DND-41 (cell line): ENCODE data around the gene JAZF1.
A peak's percentile ranks its signal among the peaks of the same experiment; 100 is the strongest.

Experiments used
- ATAC-seq: fragments of 200-7000 bp; cut with Tn5 transposase; 3 replicates; pipeline ENCODE4 v1.9.1; 2021; ENCODE audit warnings: low read depth; ENCODE audit not compliant: insufficient read depth
- DNase-seq: peaks from one replicate; pipeline ENCODE4 v3.0.0-alpha.2; 2020
- H2AFZ ChIP-seq: 2 replicates; pipeline ENCODE4 v1.6.0; 2012; ENCODE audit warnings: low read depth, low read length
- H3K27ac ChIP-seq: 2 replicates; pipeline ENCODE4 v1.5.1; 2012; ENCODE audit warnings: low read length, inconsistent platforms
- H3K27me3 ChIP-seq: fragments of 200-600 bp; sonication (generic); 2 replicates; pipeline ENCODE4 v1.6.0; 2012; ENCODE audit warnings: low read length, mild to moderate bottlenecking, inconsistent platforms; ENCODE audit not compliant: insufficient read depth, poor library complexity
- H3K36me3 ChIP-seq: 2 replicates; pipeline ENCODE4 v1.5.1; 2012; ENCODE audit warnings: low read length, inconsistent platforms; ENCODE audit not compliant: insufficient read depth
- H3K4me1 ChIP-seq: 2 replicates; pipeline ENCODE4 v1.5.1; 2012; ENCODE audit warnings: mild to moderate bottlenecking, low read length; ENCODE audit not compliant: insufficient read depth
- H3K4me2 ChIP-seq: 2 replicates; pipeline ENCODE4 v1.6.0; 2012; ENCODE audit warnings: mild to moderate bottlenecking, moderate library complexity, low read length, inconsistent platforms; ENCODE audit not compliant: insufficient read depth
- H3K4me3 ChIP-seq, 2 experiments: fragments of 200-600 bp in 1 of 2; shearing (Covaris generic) in 1 of 2; 2 replicates each; pipeline ENCODE4 v1.5.1; 2012 to 2016; ENCODE audit warnings: inconsistent platforms in 2 of 2, low read length in 2 of 2, mild to moderate bottlenecking in 2 of 2, low read depth in 1 of 2, moderate library complexity in 1 of 2
- H3K79me2 ChIP-seq: 2 replicates; pipeline ENCODE4 v1.6.0; 2012; ENCODE audit warnings: low read length, inconsistent platforms; ENCODE audit not compliant: insufficient read depth
- H3K9ac ChIP-seq: 2 replicates; pipeline ENCODE4 v1.6.0; 2012; ENCODE audit warnings: low read depth, mild to moderate bottlenecking, inconsistent platforms, low read length, moderate library complexity
- H3K9me3 ChIP-seq: 2 replicates; pipeline ENCODE4 v1.5.1; 2012; ENCODE audit warnings: low read length, moderate library complexity, mild to moderate bottlenecking, inconsistent platforms; ENCODE audit not compliant: insufficient read depth, severe bottlenecking
- H4K20me1 ChIP-seq: 2 replicates; pipeline ENCODE4 v1.6.0; 2012; ENCODE audit warnings: low read length; ENCODE audit not compliant: insufficient read depth
- CTCF ChIP-seq: IDR thresholded peaks from 2 replicates; pipeline ENCODE4 v1.5.1; 2012; ENCODE audit warnings: borderline replicate concordance, low read length, moderate library complexity, mild to moderate bottlenecking; ENCODE audit not compliant: poor library complexity, severe bottlenecking; ENCODE audit errors: extremely low read depth
- EZH2 ChIP-seq: IDR thresholded peaks from 3 replicates; pipeline ENCODE4 v1.6.1; 2012; ENCODE audit warnings: borderline replicate concordance, low read depth, mild to moderate bottlenecking, moderate library complexity, low read length, inconsistent platforms; ENCODE audit not compliant: severe bottlenecking

Gene JAZF1

DNA sequence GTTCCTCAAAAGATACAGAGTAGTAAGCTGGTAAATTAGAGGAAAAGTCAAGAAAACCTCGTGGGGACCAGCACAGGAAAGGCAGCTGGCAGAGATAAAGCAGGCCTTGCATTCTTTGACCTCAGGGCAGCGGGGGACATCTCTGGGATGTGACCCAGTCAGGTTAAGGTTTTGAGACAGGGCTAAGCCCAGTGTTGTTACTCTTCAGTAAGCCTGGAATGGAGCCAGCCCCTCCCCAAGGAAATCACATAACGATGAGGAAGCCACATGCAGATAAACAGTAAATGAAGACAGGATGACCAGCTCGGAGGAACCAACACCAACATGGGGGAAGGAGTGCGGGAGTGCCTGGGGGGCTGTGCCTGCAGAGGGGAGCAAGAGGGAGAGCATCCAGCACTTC is 99.6 kb downstream of the JAZF1 start:
- no peak overlapping the region for H3K4me3 ChIP-seq
- TF ChIP-seq CTCF, result no peak
- TF ChIP-seq EZH2, result no peak
- ATAC-seq, result no peak
- no peaks in the 10 kb centered on the region for H3K27me3 ChIP-seq
- H3K27ac ChIP-seq, result no peak overlapping the region
- no peaks in the 10 kb centered on the region for H3K9me3 ChIP-seq
- H3K4me1 ChIP-seq, result no peaks in the 10 kb centered on the region
- no peaks in the 10 kb centered on the region for H3K79me2 ChIP-seq
- peaks cover 8% of the 10 kb centered on the region for H4K20me1 ChIP-seq
- no peak overlapping the region for H3K4me2 ChIP-seq
- H2AFZ ChIP-seq, result no peak overlapping the region
- H3K9ac ChIP-seq, result no peak overlapping the region
- H3K36me3 ChIP-seq, result no peaks in the 10 kb centered on the region
- no peak for DNase-seq

DNA sequence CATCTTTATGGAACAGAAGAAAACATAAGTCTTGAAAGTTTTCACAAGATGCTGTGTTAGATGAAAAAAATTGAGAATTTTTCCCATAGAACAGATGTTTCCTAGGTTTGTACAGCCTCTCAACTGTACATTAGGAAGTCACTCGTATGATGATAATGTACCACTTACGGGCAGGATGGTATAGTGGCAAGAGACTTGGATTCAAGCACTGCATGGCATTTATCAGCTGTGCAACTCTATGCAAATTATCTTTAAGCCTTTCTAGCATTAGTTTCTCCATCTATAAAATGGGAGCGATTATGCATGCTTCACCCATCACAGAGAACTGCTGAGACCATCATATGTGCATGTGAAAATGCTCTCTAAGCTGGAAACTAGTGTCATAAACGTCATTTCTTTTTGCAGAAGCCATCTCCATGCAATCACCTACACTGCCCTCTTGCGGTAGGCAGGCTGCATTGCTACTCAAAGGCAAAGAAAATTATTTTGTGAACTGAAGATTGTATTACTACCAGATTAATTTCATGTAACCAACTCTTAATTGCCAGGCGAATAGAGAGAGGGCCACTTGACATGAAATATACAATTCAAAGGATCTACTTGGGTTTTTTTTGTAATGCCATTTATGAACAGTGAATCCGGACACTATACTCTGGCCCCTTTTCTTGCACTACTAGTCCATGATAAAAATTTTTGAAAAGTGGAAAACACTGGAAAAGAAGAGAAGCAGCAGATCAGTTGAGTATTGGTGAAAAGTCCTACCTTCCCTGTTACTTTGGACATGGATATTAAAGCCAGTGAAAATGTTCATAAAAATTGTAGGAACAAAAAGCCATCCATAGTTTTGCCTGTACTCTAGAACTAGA is 102.3 kb downstream of the JAZF1 start:
- H3K36me3 ChIP-seq, result no peaks in the 10 kb centered on the region
- no peaks in the 10 kb centered on the region for H3K79me2 ChIP-seq

GRCh38 chr7:28077616-28078015 is 103.0 kb downstream of the JAZF1 start:
- Histone ChIP-seq H3K27me3 (no peaks in the 10 kb centered on the region), H3K4me3 (no peak overlapping the region), H3K79me2 (no peaks in the 10 kb centered on the region), H3K9me3 (no peaks in the 10 kb centered on the region), H3K36me3 (no peaks in the 10 kb centered on the region), H3K9ac (no peak overlapping the region), H4K20me1 (peaks cover 11% of the 10 kb centered on the region), H2AFZ (no peak overlapping the region), H3K27ac (no peak overlapping the region), H3K4me1 (no peaks in the 10 kb centered on the region), H3K4me2 (no peak overlapping the region)
- ATAC-seq (no peak), DNase-seq (no peak)
- TF ChIP-seq CTCF (no peak), EZH2 (no peak)

More for the DNA sequence above, 102.3 kb downstream of the JAZF1 start:
- ATAC-seq (peak; percentile 57; the same call in 2 of the 3 replicates), DNase-seq (peak; percentile 45)
- H3K27ac ChIP-seq, result no peak overlapping the region
- H3K27me3 ChIP-seq, result no peaks in the 10 kb centered on the region
- no peak overlapping the region for H3K4me2 ChIP-seq
- H4K20me1 ChIP-seq, result peaks cover 9% of the 10 kb centered on the region
- H3K9me3 ChIP-seq, result no peaks in the 10 kb centered on the region
- peak; percentile 99 for TF ChIP-seq CTCF
- TF ChIP-seq EZH2, result no peak
- H3K9ac ChIP-seq, result no peak overlapping the region
- H3K4me1 ChIP-seq, result no peaks in the 10 kb centered on the region
- no peak overlapping the region for H3K4me3 ChIP-seq
- H2AFZ ChIP-seq, result no peak overlapping the region
